ENCODE data around the gene S100Z. TPM values are rescaled to one million over a fixed set of nuclear protein-coding genes. Genes with fewer than 3 reads are reported as not detected.

The S100Z gene
- total RNA-seq, 1 experiment from 2014 or later, result not detected

DNA sequence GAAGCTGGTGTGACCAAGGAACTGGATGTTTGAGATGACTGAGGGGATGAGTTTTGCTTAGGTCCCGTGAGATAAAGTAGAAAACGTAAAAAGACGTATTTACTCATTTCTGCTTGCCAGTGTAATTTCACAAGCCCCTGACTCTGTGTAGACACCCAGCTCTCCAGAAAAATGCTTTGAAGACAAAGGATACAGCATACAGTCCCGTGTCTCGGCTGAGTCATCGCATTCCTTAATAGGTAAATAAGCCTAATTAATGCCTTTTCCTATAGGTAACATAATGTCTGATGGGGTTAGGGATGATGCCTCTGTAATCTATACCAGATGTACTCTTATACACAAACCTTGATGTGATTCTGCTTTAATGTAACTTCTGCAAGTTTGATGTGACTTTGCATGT, 20.2 kb downstream of the S100Z start (continued):
- TF ChIP-seq, protein P1, sequence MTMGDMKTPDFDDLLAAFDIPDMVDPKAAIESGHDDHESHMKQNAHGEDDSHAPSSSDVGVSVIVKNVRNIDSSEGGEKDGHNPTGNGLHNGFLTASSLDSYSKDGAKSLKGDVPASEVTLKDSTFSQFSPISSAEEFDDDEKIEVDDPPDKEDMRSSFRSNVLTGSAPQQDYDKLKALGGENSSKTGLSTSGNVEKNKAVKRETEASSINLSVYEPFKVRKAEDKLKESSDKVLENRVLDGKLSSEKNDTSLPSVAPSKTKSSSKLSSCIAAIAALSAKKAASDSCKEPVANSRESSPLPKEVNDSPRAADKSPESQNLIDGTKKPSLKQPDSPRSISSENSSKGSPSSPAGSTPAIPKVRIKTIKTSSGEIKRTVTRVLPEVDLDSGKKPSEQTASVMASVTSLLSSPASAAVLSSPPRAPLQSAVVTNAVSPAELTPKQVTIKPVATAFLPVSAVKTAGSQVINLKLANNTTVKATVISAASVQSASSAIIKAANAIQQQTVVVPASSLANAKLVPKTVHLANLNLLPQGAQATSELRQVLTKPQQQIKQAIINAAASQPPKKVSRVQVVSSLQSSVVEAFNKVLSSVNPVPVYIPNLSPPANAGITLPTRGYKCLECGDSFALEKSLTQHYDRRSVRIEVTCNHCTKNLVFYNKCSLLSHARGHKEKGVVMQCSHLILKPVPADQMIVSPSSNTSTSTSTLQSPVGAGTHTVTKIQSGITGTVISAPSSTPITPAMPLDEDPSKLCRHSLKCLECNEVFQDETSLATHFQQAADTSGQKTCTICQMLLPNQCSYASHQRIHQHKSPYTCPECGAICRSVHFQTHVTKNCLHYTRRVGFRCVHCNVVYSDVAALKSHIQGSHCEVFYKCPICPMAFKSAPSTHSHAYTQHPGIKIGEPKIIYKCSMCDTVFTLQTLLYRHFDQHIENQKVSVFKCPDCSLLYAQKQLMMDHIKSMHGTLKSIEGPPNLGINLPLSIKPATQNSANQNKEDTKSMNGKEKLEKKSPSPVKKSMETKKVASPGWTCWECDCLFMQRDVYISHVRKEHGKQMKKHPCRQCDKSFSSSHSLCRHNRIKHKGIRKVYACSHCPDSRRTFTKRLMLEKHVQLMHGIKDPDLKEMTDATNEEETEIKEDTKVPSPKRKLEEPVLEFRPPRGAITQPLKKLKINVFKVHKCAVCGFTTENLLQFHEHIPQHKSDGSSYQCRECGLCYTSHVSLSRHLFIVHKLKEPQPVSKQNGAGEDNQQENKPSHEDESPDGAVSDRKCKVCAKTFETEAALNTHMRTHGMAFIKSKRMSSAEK (CRISPR knock-in tag; IDR thresholded peaks at IDR 0.05; ENCODE audit: borderline replicate concordance), result no peak
- no peak for TF ChIP-seq FOXP1 (CRISPR knock-in tag; IDR thresholded peaks at IDR 0.05; ENCODE audit: borderline replicate concordance)

DNA sequence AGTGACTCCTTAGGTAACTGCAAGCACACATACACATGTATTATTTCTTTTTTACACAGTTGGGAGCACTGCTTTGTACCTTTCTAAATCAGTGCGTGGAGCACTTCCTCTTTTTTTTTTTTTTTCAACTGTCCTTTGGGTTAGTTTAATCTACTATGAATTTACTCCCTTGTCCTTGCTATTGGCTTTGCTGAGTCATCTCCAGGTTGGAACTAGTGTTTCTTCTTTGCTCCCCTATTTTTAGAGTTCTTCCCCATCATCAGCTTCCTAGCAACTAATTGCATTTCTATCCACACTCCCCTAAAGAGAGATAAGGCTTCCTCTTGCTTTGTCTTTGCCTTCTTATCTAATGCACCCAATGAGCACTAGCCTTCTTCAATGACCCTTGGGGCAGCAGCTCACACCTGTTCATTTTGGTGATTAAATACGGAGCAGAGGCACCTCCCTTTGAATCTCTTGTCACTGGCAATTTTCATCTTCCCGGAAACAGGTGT, 24.3 kb downstream of the S100Z start:
- ChIA-PET CTCF (interaction anchor here (1.0 to 2.3 kb wide), 3 partner anchors 79 to 255 kb away, joined by 4 to 12 read pairs (median 8); partner anchors contain the start of gene CRHBP), POLR2A (no interaction called here)
- Mint-ChIP-seq H3K27ac (peak overlapping the region; percentile 19; the same call in 1 of the 2 replicates), H3K4me3 (no peak overlapping the region), H3K36me3 (no peaks in the 10 kb centered on the region), H3K9me3 (no peaks in the 10 kb centered on the region), H3K4me1 (peaks cover 41% of the 10 kb centered on the region), H3K27me3 (ENCODE audit: low read depth) (no peaks in the 10 kb centered on the region)
- no peak for TF ChIP-seq SMAD3 (CRISPR knock-in tag; IDR thresholded peaks at IDR 0.05; ENCODE audit: borderline replicate concordance)
- TF ChIP-seq TCF7 (CRISPR knock-in tag; IDR thresholded peaks at IDR 0.05; ENCODE audit: low read depth), result no peak
- TF ChIP-seq, protein P2, sequence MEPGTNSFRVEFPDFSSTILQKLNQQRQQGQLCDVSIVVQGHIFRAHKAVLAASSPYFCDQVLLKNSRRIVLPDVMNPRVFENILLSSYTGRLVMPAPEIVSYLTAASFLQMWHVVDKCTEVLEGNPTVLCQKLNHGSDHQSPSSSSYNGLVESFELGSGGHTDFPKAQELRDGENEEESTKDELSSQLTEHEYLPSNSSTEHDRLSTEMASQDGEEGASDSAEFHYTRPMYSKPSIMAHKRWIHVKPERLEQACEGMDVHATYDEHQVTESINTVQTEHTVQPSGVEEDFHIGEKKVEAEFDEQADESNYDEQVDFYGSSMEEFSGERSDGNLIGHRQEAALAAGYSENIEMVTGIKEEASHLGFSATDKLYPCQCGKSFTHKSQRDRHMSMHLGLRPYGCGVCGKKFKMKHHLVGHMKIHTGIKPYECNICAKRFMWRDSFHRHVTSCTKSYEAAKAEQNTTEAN (CRISPR knock-in tag; IDR thresholded peaks at IDR 0.05), result no peak
- TF ChIP-seq NR1H2 (CRISPR knock-in tag; IDR thresholded peaks at IDR 0.05), result no peak
- TF ChIP-seq ZNF416 (CRISPR knock-in tag; IDR thresholded peaks at IDR 0.05), result no peak
- TF ChIP-seq, protein P3, sequence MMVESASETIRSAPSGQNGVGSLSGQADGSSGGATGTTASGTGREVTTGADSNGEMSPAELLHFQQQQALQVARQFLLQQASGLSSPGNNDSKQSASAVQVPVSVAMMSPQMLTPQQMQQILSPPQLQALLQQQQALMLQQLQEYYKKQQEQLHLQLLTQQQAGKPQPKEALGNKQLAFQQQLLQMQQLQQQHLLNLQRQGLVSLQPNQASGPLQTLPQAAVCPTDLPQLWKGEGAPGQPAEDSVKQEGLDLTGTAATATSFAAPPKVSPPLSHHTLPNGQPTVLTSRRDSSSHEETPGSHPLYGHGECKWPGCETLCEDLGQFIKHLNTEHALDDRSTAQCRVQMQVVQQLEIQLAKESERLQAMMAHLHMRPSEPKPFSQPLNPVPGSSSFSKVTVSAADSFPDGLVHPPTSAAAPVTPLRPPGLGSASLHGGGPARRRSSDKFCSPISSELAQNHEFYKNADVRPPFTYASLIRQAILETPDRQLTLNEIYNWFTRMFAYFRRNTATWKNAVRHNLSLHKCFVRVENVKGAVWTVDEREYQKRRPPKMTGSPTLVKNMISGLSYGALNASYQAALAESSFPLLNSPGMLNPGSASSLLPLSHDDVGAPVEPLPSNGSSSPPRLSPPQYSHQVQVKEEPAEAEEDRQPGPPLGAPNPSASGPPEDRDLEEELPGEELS (CRISPR knock-in tag; IDR thresholded peaks at IDR 0.05), result no peak
- TF ChIP-seq JAZF1 (CRISPR knock-in tag; IDR thresholded peaks at IDR 0.05), result no peak
- ATAC-seq, result no peak
- DNase-seq (ENCODE audit: low spot score), result no peak

DNA sequence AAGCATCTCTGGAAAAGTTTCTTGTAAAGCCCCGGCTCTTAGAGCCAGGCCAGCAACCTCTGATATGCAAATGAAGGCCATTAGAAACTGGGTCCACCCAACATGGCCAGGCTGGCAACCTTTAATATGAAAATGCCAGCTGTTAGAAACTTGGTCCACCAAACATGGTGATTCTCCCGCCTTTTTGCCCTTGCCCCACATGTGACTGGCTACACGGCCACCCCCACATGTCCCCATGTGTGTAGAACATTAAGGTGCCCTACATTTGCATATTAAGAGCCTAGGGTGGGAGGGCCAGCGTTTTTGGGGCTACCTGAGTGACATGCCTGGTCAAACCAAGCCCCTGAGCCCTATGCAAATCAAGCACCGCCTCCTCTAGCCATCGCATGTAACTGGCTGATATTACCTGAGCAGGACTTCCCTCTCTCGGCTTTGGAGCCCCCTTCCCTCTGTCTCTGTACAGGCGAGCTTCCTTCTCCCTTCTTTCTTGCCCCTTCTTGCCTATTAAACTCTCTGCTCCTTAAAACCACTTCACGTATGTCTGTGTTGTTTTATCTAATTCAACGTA, 39.0 kb downstream of the S100Z start:
- H3K4me3 Mint-ChIP-seq, result no peak overlapping the region
- CTCF ChIA-PET, result no interaction called here
- TF ChIP-seq, protein P4, sequence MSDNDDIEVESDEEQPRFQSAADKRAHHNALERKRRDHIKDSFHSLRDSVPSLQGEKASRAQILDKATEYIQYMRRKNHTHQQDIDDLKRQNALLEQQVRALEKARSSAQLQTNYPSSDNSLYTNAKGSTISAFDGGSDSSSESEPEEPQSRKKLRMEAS (CRISPR knock-in tag; IDR thresholded peaks at IDR 0.05), result no peak
- TF ChIP-seq, protein P5, sequence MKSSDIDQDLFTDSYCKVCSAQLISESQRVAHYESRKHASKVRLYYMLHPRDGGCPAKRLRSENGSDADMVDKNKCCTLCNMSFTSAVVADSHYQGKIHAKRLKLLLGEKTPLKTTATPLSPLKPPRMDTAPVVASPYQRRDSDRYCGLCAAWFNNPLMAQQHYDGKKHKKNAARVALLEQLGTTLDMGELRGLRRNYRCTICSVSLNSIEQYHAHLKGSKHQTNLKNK (CRISPR knock-in tag; IDR thresholded peaks at IDR 0.05), result no peak
- no peak for TF ChIP-seq SOX15 (CRISPR knock-in tag; IDR thresholded peaks at IDR 0.05)
- TF ChIP-seq, protein P6, sequence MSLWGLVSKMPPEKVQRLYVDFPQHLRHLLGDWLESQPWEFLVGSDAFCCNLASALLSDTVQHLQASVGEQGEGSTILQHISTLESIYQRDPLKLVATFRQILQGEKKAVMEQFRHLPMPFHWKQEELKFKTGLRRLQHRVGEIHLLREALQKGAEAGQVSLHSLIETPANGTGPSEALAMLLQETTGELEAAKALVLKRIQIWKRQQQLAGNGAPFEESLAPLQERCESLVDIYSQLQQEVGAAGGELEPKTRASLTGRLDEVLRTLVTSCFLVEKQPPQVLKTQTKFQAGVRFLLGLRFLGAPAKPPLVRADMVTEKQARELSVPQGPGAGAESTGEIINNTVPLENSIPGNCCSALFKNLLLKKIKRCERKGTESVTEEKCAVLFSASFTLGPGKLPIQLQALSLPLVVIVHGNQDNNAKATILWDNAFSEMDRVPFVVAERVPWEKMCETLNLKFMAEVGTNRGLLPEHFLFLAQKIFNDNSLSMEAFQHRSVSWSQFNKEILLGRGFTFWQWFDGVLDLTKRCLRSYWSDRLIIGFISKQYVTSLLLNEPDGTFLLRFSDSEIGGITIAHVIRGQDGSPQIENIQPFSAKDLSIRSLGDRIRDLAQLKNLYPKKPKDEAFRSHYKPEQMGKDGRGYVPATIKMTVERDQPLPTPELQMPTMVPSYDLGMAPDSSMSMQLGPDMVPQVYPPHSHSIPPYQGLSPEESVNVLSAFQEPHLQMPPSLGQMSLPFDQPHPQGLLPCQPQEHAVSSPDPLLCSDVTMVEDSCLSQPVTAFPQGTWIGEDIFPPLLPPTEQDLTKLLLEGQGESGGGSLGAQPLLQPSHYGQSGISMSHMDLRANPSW (CRISPR knock-in tag; conservative IDR thresholded peaks at IDR 0.05; ENCODE audit: low read depth), result no peak
- TF ChIP-seq ZNF396 (CRISPR knock-in tag; IDR thresholded peaks at IDR 0.05; ENCODE audit: borderline replicate concordance), result no peak
- TF ChIP-seq ZNF317 (CRISPR knock-in tag; IDR thresholded peaks at IDR 0.05; ENCODE audit: borderline replicate concordance, low read depth), result no peak
- TF ChIP-seq KAT7 (CRISPR knock-in tag; IDR thresholded peaks at IDR 0.05; ENCODE audit: borderline replicate concordance), result no peak
- TF ChIP-seq, protein P7, sequence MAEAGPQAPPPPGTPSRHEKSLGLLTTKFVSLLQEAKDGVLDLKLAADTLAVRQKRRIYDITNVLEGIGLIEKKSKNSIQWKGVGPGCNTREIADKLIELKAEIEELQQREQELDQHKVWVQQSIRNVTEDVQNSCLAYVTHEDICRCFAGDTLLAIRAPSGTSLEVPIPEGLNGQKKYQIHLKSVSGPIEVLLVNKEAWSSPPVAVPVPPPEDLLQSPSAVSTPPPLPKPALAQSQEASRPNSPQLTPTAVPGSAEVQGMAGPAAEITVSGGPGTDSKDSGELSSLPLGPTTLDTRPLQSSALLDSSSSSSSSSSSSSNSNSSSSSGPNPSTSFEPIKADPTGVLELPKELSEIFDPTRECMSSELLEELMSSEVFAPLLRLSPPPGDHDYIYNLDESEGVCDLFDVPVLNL (CRISPR knock-in tag; IDR thresholded peaks at IDR 0.05; ENCODE audit: borderline replicate concordance, low read depth), result no peak
- TF ChIP-seq ESRRA (CRISPR knock-in tag; IDR thresholded peaks at IDR 0.05; ENCODE audit: borderline replicate concordance), result no peak
- no peak for TF ChIP-seq ZNF232 (CRISPR knock-in tag; IDR thresholded peaks at IDR 0.05)
- no peak for TF ChIP-seq NFATC4 (CRISPR knock-in tag; IDR thresholded peaks at IDR 0.05)
- no peak for TF ChIP-seq SMAD4 (CRISPR knock-in tag; IDR thresholded peaks at IDR 0.05)

More for the DNA sequence above, 39.0 kb downstream of the S100Z start:
- POLR2A ChIA-PET, result no interaction called here
- Mint-ChIP-seq H3K4me1 (peaks cover 7% of the 10 kb centered on the region), H3K36me3 (peaks cover 7% of the 10 kb centered on the region), H3K9me3 (peaks cover 23% of the 10 kb centered on the region), H3K27ac (no peak overlapping the region), H3K27me3 (ENCODE audit: low read depth) (peaks cover 3% of the 10 kb centered on the region; the same call in 1 of the 2 replicates)
- peak; percentile 90 for ATAC-seq
- no peak for DNase-seq (ENCODE audit: low spot score)
